Adipose tissue (tissue), 3 donors: ENCODE results near the gene PNO1. TPM values are rescaled to one million over a fixed set of nuclear protein-coding genes. Genes with fewer than 3 reads are reported as not detected.
"Not testable (repeated sequence)": the region's sequence is repeated elsewhere in the genome, so short reads cannot be mapped to it uniquely, and the experiment has no call there.

Source experiments
- H3K27ac ChIP-seq: one replicate; pipeline ENCODE4 v1.5.1; 2013; ENCODE audit warnings: low read depth, low read length
- WGBS, 3 donors: extraction: QIAGEN DNeasy Blood & Tissue Kit; methylation state at CpG; one replicate each; pipeline ENCODE4 v1.1.7; 2013; 5-methylcytosine and 5-hydroxymethylcytosine counted together
- polyA plus RNA-seq, 3 donors: library from polyadenylated mRNA; stranded (reverse); fragments of 200-250 nt; gene quantifications; one replicate each; pipeline ENCODE4 v1.2.3, GENCODE V29; 2013
- donor health status: healthy with polysubstance abuse.
- donor health status: Bipolar disorder and iron deficiency.
- donor health status: healthy.

Gene PNO1
- polyA plus RNA-seq, 3 donors = 6.3 to 23.4 (median 13.0) TPM

DNA sequence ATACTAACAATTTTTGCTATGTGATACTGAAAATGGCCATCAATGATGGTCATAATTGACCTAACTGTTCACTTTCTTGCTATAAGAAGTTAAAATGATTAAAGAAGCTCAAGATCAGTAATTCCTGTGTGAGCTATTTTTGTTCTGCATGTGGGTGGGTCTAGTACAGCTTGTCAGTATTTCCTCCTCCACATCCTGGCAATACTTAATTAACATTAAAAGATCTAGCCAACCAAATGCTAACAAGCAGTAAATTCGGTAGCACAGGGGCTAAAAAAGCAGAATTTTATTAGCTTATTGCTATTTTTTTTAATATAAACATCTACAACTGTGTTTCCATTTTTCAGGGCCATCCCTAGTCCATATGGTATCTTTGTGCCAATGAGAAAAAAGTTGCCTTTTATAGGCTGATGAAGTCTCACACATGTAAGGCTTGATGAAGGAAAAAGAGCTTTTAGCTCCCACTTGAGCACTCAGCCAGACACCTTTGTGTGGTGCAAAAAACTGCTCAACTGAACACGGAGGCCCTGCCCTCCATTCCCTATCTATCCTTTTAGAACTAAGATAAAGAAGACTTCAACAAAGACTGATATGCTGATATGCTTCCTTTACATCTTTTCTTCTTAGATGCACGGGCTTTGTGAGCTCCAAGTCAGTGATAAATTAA lies 4.9 kb upstream of the PNO1 start:
- WGBS, 3 donors = 37 to 68% (median 44%) methylated on average over 3 of the region's 3 CpGs
- no peak overlapping the region for H3K27ac ChIP-seq

- 96 to 97% (median 97%) methylated on average over 7 of the region's 7 CpGs for WGBS, 3 donors
- H3K27ac ChIP-seq = no peak overlapping the region
Observed at GRCh38 chr2:68155618-68156017, 2.1 kb upstream of the PNO1 start.

DNA sequence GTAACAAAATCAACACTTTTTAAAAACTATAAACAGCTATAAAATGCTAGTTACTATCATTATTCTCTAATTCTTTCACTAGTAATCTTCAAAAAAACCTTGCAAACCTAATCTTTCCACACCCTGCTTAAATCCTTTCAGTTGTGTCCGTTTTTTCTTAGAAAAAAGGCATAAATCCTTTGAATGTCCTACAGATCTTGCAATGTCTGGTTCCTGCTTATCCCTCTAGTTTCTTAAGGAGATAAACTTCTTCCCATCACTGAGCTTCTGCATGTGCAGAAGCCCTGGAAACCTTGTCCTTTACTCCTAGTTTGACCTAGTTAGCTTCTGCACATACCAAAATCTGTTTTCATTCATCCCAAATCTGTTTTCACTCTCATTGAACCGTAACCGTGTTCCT lies 1.3 kb upstream of the PNO1 start:
- WGBS, 3 donors = 7 to 12% (median 7%) methylated on average over 3 of the region's 3 CpGs
- H3K27ac ChIP-seq = no peak overlapping the region

DNA sequence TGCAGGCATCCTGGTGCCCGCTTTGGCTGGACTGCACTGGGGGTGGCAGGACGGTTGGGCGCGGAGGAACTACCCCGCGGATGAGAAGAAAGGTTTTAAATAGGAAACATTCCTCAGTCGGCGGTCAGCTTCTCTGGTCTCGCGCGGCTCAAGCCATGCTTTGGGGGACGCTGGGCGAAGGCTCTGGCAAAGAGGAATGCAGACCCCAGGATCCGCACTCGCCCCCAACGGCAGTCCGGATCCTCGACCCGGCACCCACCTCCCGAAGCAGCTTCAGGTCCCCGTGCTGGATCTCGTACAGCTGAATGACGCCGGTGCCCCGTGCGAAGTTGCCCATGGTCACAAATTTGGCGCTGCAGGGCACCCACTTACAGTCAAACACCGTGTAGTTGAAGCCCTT lies 686 bp upstream of the PNO1 start:
- H3K27ac ChIP-seq = no peak overlapping the region
- WGBS, 3 donors = 0 to 1% (median 0%) methylated on average over 28 of the region's 28 CpGs

DNA sequence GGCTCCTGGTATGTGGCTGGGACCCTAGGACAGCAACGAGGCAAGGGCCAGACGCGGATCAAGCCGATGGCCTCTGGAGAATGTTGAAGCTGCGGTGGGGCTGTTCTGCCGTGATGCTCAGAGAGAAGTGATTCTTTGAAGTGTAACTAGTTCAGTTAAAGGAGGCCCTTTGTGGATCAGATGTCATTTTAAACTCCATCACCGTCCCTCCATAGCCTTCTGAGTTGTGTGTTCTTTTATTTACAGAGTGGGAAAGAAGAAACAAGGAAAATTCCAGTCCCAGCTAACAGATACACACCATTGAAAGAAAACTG lies 403 bp downstream of the PNO1 start:
- peak overlapping the region; percentile 67 for H3K27ac ChIP-seq
- WGBS, 3 donors = 0 to 2% (median 1%) methylated on average over 7 of the region's 7 CpGs

DNA sequence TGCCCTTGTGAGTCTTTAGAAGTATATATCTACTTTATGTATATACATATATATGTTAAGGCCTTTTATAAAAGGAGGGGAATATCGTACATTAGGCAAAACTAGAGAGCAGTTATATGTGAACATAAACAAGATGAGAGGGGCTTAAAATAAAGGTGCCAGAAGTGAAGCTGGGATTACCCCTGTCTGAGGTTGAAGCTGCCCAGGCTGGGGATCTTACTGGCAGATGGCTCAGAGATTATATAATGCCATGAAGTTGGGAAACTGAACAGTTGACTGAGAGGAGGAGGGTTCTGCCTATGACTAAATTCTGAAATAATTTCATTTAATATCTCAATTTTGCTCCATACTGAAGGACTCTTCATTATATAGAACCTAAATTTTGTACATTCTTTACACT lies 6.0 kb downstream of the PNO1 start:
- H3K27ac ChIP-seq = no peak overlapping the region
- WGBS, 3 donors = 94 to 97% (median 95%) methylated on average over 1 of the region's 1 CpG

GRCh38 chr2:68167186-68167585 lies 9.5 kb downstream of the PNO1 start:
- 59 to 88% (median 67%) methylated on average over 3 of the region's 3 CpGs for WGBS, 3 donors
- no peak overlapping the region for H3K27ac ChIP-seq

DNA sequence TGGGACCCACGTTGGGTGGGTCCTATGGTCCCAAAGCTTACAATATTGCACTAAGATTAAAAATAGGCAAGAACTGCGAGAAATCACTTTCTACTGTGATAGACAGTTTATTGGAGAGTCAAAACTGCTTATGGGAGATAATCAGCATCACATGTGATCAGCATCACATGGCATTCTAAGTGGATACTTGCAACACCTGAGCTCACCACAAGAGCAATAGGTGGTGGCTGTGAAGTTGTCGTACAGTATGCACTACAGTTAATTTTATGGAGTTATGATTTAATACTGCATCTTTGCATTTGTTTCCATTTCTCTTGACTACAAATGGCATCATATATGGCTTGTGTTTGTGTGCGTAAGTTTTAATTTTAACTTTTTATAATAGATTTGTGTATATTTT lies 11.6 kb downstream of the PNO1 start:
- 90 to 95% (median 93%) methylated on average over 4 of the region's 4 CpGs for WGBS, 3 donors
- H3K27ac ChIP-seq = no peak overlapping the region

GRCh38 chr2:68171146-68171545 lies 13.5 kb downstream of the PNO1 start:
- WGBS, 3 donors = 89 to 94% (median 92%) methylated on average over 7 of the region's 7 CpGs
- no peak overlapping the region for H3K27ac ChIP-seq

DNA sequence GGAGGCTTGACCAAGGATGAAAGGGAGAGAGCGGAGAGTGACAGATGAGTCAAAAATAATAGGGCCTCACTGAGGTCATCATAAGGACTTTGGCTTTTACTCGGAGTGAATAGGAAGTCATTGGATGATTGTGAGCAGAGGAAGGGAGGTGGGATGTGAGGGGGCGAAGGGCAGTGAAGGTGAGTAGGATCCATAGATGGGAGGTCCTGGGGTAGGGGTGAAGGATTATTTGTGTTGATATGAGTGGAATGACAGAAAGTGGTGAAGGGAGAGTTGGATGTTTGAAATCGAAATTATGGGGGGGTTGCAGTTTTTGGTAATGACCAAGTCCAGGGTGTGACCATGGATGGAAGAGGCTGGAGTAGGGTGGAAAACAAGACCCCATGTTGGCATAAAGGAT lies 14.0 kb downstream of the PNO1 start:
- no peak overlapping the region for H3K27ac ChIP-seq
- 83 to 92% (median 90%) methylated on average over 4 of the region's 4 CpGs for WGBS, 3 donors

- no peak overlapping the region for H3K27ac ChIP-seq
- 56 to 80% (median 56%) methylated on average over 2 of the region's 2 CpGs for WGBS, 3 donors
Observed at GRCh38 chr2:68172521-68172920, 14.8 kb downstream of the PNO1 start.

- 66 to 95% (median 78%) methylated on average over 8 of the region's 8 CpGs for WGBS, 3 donors
- H3K27ac ChIP-seq = no peak overlapping the region
Observed at GRCh38 chr2:68172990-68173700, 15.5 kb downstream of the PNO1 start.

DNA sequence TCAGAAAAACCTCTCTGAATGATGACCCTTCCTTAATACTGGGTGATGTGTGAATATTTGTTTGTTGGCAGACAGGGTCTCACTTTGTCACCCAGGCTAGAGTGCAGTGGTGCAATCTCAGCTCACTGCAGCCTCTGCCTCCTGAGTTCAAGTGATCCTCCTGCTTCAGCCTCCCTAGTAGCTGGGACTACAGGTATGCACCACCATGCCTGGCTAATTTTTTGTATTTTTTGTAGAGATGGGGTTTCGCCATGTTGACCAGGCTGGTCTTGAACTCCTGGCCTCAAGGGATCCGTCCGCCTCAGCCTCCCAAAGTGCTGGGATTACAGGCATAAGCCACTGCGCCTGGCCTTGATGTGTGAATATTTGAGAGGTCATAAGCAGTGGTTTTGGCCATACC lies 17.5 kb downstream of the PNO1 start:
- 96 to 98% (median 97%) methylated on average over 4 of the region's 4 CpGs for WGBS, 3 donors
- not testable (repeated sequence) for H3K27ac ChIP-seq

GRCh38 chr2:68176657-68177056 lies 19.0 kb downstream of the PNO1 start:
- no peak overlapping the region for H3K27ac ChIP-seq
- 61 to 80% (median 67%) methylated on average over 7 of the region's 7 CpGs for WGBS, 3 donors

DNA sequence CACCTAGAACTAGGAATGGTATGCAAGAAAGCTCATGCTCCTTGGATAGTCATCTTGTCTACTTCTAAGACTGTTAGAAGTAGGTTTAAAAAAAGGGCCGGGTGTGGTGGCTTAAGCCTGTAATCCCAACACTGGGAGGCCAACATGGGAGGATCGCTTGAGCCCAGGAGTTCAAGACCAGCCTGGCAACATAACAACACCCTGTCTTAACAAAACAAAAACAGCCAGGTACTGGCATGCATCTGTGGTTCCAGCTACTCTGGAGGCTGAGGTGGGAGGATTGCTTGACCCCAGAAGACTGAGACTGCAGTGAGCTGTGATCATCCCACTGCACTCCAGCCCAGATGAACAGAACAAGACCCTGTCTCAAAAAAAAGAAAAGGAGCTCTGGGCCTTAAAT lies 19.9 kb downstream of the PNO1 start:
- no peak overlapping the region for H3K27ac ChIP-seq

DNA sequence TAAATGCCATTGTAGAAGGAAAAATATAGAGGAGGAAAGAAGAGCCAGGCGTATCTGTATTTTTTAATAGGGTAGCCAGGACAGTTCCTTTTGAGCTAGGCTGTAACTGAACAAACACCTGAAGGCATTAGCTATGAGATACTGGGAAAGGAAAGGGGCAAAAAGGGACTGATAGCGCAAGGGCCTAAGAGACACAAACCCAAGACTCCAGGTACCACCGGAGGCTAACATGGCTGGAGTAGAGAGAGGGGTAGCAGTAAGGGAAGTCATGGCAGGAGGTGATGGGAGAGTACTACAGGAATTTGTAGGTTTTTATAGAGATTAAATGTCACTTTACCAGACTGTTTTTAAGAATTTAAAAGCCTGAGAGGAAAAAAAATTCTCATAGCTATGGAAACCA lies 20.7 kb downstream of the PNO1 start:
- no peak overlapping the region for H3K27ac ChIP-seq
- 94 to 98% (median 94%) methylated on average over 3 of the region's 3 CpGs for WGBS, 3 donors

More for the DNA sequence above, 19.9 kb downstream of the PNO1 start:
- 43 to 67% (median 46%) methylated on average over 2 of the region's 2 CpGs for WGBS, 3 donors

GRCh38 chr2:68178954-68179627 lies 21.4 kb downstream of the PNO1 start:
- H3K27ac ChIP-seq = no peak overlapping the region
- WGBS, 3 donors = 79 to 85% (median 85%) methylated on average over 4 of the region's 4 CpGs

- 85 to 100% (median 100%) methylated on average over 1 of the region's 1 CpG for WGBS, 3 donors
- no peak overlapping the region for H3K27ac ChIP-seq
Observed at GRCh38 chr2:68182902-68183301, 25.2 kb downstream of the PNO1 start.

- WGBS, 3 donors = 47 to 49% (median 47%) methylated on average over 5 of the region's 5 CpGs
- no peak overlapping the region for H3K27ac ChIP-seq
Observed at GRCh38 chr2:68185541-68186164, 28.0 kb downstream of the PNO1 start.
